Panc1 (cell line): ENCODE measurements around the gene DDC.

Experiments used
- CTCF ChIP-seq: fragments of 450-650 bp; IDR thresholded peaks from 2 replicates; pipeline ENCODE4 v1.5.1; 2017; ENCODE audit warnings: mild to moderate bottlenecking
- POLR2AphosphoS5 ChIP-seq: IDR thresholded peaks from 2 replicates; pipeline ENCODE4 v1.6.1; 2012; ENCODE audit warnings: mild to moderate bottlenecking, low read depth, low read length, moderate library complexity
- SIN3A ChIP-seq: IDR thresholded peaks from 2 replicates; pipeline ENCODE4 v1.6.1; 2012; ENCODE audit warnings: low read depth, mild to moderate bottlenecking, low read length, moderate library complexity, borderline replicate concordance; ENCODE audit not compliant: insufficient read depth

GRCh38 chr7:50594734-50595485 is 29.7 kb upstream of the DDC start:
- no peak for TF ChIP-seq POLR2AphosphoS5
- TF ChIP-seq CTCF: no peak
- TF ChIP-seq SIN3A: no peak
